HCT116 (cell line): ENCODE data around the gene ARFGEF3. TPM values are rescaled to one million over a fixed set of nuclear protein-coding genes. Genes with fewer than 3 reads are reported as not detected.

Experiments
- ATAC-seq: fragments of 200-7000 bp; cut with Tn5 transposase; 2 replicates; pipeline ENCODE4 v1.9.1; 2020; ENCODE audit warnings: mild to moderate bottlenecking, moderate library complexity
- BruUV-seq: library from RNA; stranded (reverse); fragments of 400-500 nt; replicated peaks from 2 replicates; lab custom pipeline; 2021; lab: Mats Ljungman, UMichigan
- CTCF ChIA-PET: fragments of 300-600 bp; sonication (Branson Sonifier 250); formaldehyde crosslinking; loops from one replicate; lab custom pipeline; 2021; ENCODE audit warnings: antibody characterized with exemption; lab: Charles Lee
- POLR2A ChIA-PET: fragments of 300-600, 350-600 bp; sonication (Branson Sonifier 250); formaldehyde crosslinking; loops from one replicate; lab custom pipeline; 2021; ENCODE audit warnings: antibody characterized with exemption; lab: Charles Lee
- RAD21 ChIA-PET, 2 experiments: fragments of 300-600 bp; sonication (Branson Sonifier 250); formaldehyde crosslinking; loops; one replicate each; lab custom pipeline; 2023; ENCODE audit warnings: low total read pairs in 2 of 2; ENCODE audit not compliant: uncharacterized antibody in 2 of 2, unreplicated experiment in 2 of 2, low non-redundant PET in 1 of 2; lab: Charles Lee
- DNase-seq: peaks from one replicate; pipeline ENCODE4 v3.0.0-alpha.2; 2010; ENCODE audit warnings: low read depth, low spot score
- H2AFZ ChIP-seq: fragments of 200-600 bp; shearing (Covaris generic), sonication (generic); 2 replicates; pipeline ENCODE4 v1.6.1; 2017; ENCODE audit warnings: low read depth, mixed run types, mixed read lengths, antibody characterized with exemption, low read length; ENCODE audit not compliant: poor library complexity, severe bottlenecking
- H3K27ac ChIP-seq: 2 replicates; pipeline ENCODE4 v1.5.1; 2012; ENCODE audit warnings: low read depth, low read length
- H3K27me3 ChIP-seq: fragments of 200-600 bp; sonication (generic); 2 replicates; pipeline ENCODE4 v1.6.1; 2016; ENCODE audit warnings: mixed run types, low read length, mixed read lengths; ENCODE audit not compliant: insufficient read depth
- H3K36me3 ChIP-seq, 2 experiments: fragments of 200-500 bp in 1 of 2; fragments of 200-600 bp in 1 of 2; sonication (Bioruptor generic) in 1 of 2; sonication (generic) in 1 of 2; 2 replicates each; pipeline versions ENCODE4 v1.5.1 to v1.6.1; 2014 to 2016; ENCODE audit warnings: low read length in 2 of 2, inconsistent platforms in 1 of 2, mixed read lengths in 1 of 2, mixed run types in 1 of 2; ENCODE audit not compliant: insufficient read depth in 2 of 2, control insufficient read depth in 1 of 2
- H3K4me1 ChIP-seq, 2 experiments: fragments of 200-600 bp in 1 of 2; sonication (generic) in 1 of 2; 2 replicates each; pipeline versions ENCODE4 v1.5.1 to v1.6.1; 2012 to 2017; ENCODE audit warnings: low read length in 2 of 2, inconsistent platforms in 1 of 2, mild to moderate bottlenecking in 1 of 2, mixed read lengths in 1 of 2, mixed run types in 1 of 2, moderate library complexity in 1 of 2; ENCODE audit not compliant: insufficient read depth in 2 of 2, control insufficient read depth in 1 of 2
- H3K4me2 ChIP-seq: fragments of 200-600 bp; sonication (generic); 2 replicates; pipeline ENCODE4 v1.6.1; 2017; ENCODE audit warnings: mixed run types, low read length, mixed read lengths
- H3K4me3 ChIP-seq, 2 experiments: fragments of 200-600 bp in 1 of 2; sonication (generic) in 1 of 2; replicated peaks in 1 of 2; 2 replicates each; pipeline ENCODE4 v1.5.1; 2011 to 2016; ENCODE audit warnings: low read length in 2 of 2, control low read depth in 1 of 2, low read depth in 1 of 2, mild to moderate bottlenecking in 1 of 2, mixed read lengths in 1 of 2, mixed run types in 1 of 2
- H3K79me2 ChIP-seq: fragments of 200-600 bp; sonication (generic); 2 replicates; pipeline ENCODE4 v1.6.1; 2017; ENCODE audit warnings: mild to moderate bottlenecking, mixed run types, low read length, moderate library complexity, mixed read lengths; ENCODE audit not compliant: insufficient read depth
- H3K9ac ChIP-seq: fragments of 200-600 bp; sonication (generic); 2 replicates; pipeline ENCODE4 v1.6.1; 2016; ENCODE audit warnings: low read length, mixed read lengths
- H3K9me2 ChIP-seq: fragments of 200-600 bp; sonication (generic), shearing (Covaris generic); 2 replicates; pipeline ENCODE4 v1.6.1; 2017; ENCODE audit warnings: mixed run types, mild to moderate bottlenecking, moderate library complexity; ENCODE audit not compliant: insufficient read depth
- H3K9me3 ChIP-seq, 2 experiments: fragments of 200-500 bp in 1 of 2; fragments of 200-600 bp in 1 of 2; sonication (Bioruptor generic) in 1 of 2; sonication (generic) in 1 of 2; 2 replicates each; pipeline ENCODE4 v1.6.1; 2014 to 2017; ENCODE audit warnings: low read length in 2 of 2, mixed read lengths in 2 of 2, inconsistent platforms in 1 of 2, low read depth in 1 of 2, mild to moderate bottlenecking in 1 of 2, mixed run types in 1 of 2, moderate library complexity in 1 of 2; ENCODE audit not compliant: control insufficient read depth in 1 of 2, insufficient read depth in 1 of 2
- H4K20me1 ChIP-seq: fragments of 200-600 bp; sonication (generic), shearing (Covaris generic); 2 replicates; pipeline ENCODE4 v1.6.1; 2017; ENCODE audit warnings: mixed run types, mild to moderate bottlenecking, moderate library complexity; ENCODE audit not compliant: insufficient read depth
- CBX3 ChIP-seq: IDR thresholded peaks from 2 replicates; pipeline ENCODE4 v1.6.1; 2012; ENCODE audit warnings: low read depth
- CEBPB ChIP-seq: IDR thresholded peaks from 2 replicates; pipeline ENCODE4 v1.6.1; 2012; ENCODE audit warnings: low read depth
- CTCF ChIP-seq, 3 experiments: fragments of 200-600 bp in 1 of 3; sonication (generic) in 1 of 3; IDR thresholded peaks in 2 of 3; conservative IDR thresholded peaks in 1 of 3; 2 replicates each; pipeline ENCODE4 v1.5.1; 2012 to 2017; ENCODE audit warnings: low read depth in 2 of 3, low read length in 2 of 3, antibody characterized with exemption in 1 of 3, borderline replicate concordance in 1 of 3, control low read depth in 1 of 3, mild to moderate bottlenecking in 1 of 3, mixed read lengths in 1 of 3, mixed run types in 1 of 3, moderate library complexity in 1 of 3; ENCODE audit not compliant: insufficient read depth in 1 of 3
- EGR1 ChIP-seq: IDR thresholded peaks from 2 replicates; pipeline ENCODE4 v1.6.1; 2012; ENCODE audit warnings: low read depth
- ELF1 ChIP-seq: IDR thresholded peaks from 2 replicates; pipeline ENCODE4 v1.6.1; 2012; ENCODE audit warnings: low read depth, borderline replicate concordance
- EZH2 ChIP-seq: fragments of 200-600 bp; sonication (generic); IDR thresholded peaks from 2 replicates; pipeline ENCODE4 v1.6.1; 2017; ENCODE audit warnings: antibody characterized with exemption, mixed run types
- EZH2phosphoT487 ChIP-seq: fragments of 200-600 bp; IDR thresholded peaks from 2 replicates; pipeline ENCODE4 v1.6.1; 2018; ENCODE audit warnings: antibody characterized with exemption, borderline replicate concordance
- FOSL1 ChIP-seq: IDR thresholded peaks from 2 replicates; pipeline ENCODE4 v1.6.1; 2012; ENCODE audit warnings: low read depth
- JUND ChIP-seq: IDR thresholded peaks from 2 replicates; pipeline ENCODE4 v1.6.1; 2012
- MAX ChIP-seq: IDR thresholded peaks from 2 replicates; pipeline ENCODE4 v1.6.1; 2012
- POLR2A ChIP-seq: IDR thresholded peaks from 2 replicates; pipeline ENCODE4 v1.7.0; 2011; ENCODE audit warnings: borderline replicate concordance; ENCODE audit not compliant: insufficient read depth, insufficient read length; ENCODE audit errors: extremely low read depth
- POLR2AphosphoS5 ChIP-seq: IDR thresholded peaks from 2 replicates; pipeline ENCODE4 v1.6.1; 2011; ENCODE audit warnings: mild to moderate bottlenecking, low read depth, low read length, moderate library complexity
- RAD21 ChIP-seq: IDR thresholded peaks from 2 replicates; pipeline ENCODE4 v1.6.1; 2012; ENCODE audit warnings: low read depth, mild to moderate bottlenecking
- SRF ChIP-seq: IDR thresholded peaks from 2 replicates; pipeline ENCODE4 v1.6.1; 2012; ENCODE audit warnings: low read depth
- TCF7L2 ChIP-seq: IDR thresholded peaks from 2 replicates; pipeline ENCODE4 v1.7.0; 2011; ENCODE audit warnings: borderline replicate concordance, inconsistent platforms; ENCODE audit not compliant: insufficient read depth, insufficient read length; ENCODE audit errors: extremely low read depth
- ZBTB33 ChIP-seq: IDR thresholded peaks from 2 replicates; pipeline ENCODE4 v1.6.1; 2011; ENCODE audit warnings: mild to moderate bottlenecking, low read length, moderate library complexity; ENCODE audit not compliant: insufficient replicate concordance; ENCODE audit errors: extremely low read depth
- ZNF274 ChIP-seq: fragments of 200-500 bp; sonication (Bioruptor generic); IDR thresholded peaks from 2 replicates; pipeline ENCODE4 v1.6.1; 2014; ENCODE audit warnings: mild to moderate bottlenecking, low read depth, low read length, inconsistent platforms
- intact Hi-C: fragments of 100-400 bp; cut with micrococcal nuclease; formaldehyde crosslinking; loops from 2 replicates; pipeline ENCODE4 v1.10.0; 2022
- total RNA-seq: library from RNA; stranded (reverse); gene quantifications from one replicate; pipeline ENCODE4 v1.2.1, GENCODE V29; 2021; ENCODE audit not compliant: unreplicated experiment

The ARFGEF3 gene
- total RNA-seq, 1 experiment from 2014 or later = 3.8 TPM

GRCh38 chr6:138272533-138273315, 111.0 kb downstream of the ARFGEF3 start:
- Histone ChIP-seq H3K9ac (no peak overlapping the region), H3K27ac (no peak overlapping the region), H4K20me1 (no peaks in the 10 kb centered on the region), H3K4me1 (no peaks in the 10 kb centered on the region), H3K79me2 (no peaks in the 10 kb centered on the region), H3K36me3 (no peaks in the 10 kb centered on the region), H3K4me2 (no peak overlapping the region), H3K27me3 (no peaks in the 10 kb centered on the region), H3K9me2 (no peaks in the 10 kb centered on the region), H2AFZ (no peak overlapping the region), H3K9me3 (no peaks in the 10 kb centered on the region), H3K4me3 (no peak overlapping the region)
- no peak for DNase-seq
- ChIA-PET POLR2A (no interaction called here), CTCF (no interaction called here), RAD21 (no interaction called here)
- no peak for TF ChIP-seq ELF1
- TF ChIP-seq ZNF274 = no peak
- TF ChIP-seq ZBTB33 = no peak
- no peak for TF ChIP-seq CBX3
- no peak for TF ChIP-seq POLR2A
- TF ChIP-seq CTCF (IDR thresholded peaks at IDR 0.05 in 2 of 3, conservative IDR thresholded peaks at IDR 0.05 in 1 of 3; ENCODE audit: borderline replicate concordance in 1 of 3, insufficient read depth in 1 of 3, low read depth in 2 of 3, low read length in 2 of 3) = no peak
- TF ChIP-seq FOSL1 = no peak
- TF ChIP-seq CEBPB = no peak
- no peak for TF ChIP-seq RAD21
- no peak for TF ChIP-seq JUND
- TF ChIP-seq POLR2AphosphoS5 = no peak
- TF ChIP-seq EZH2 = no peak
- no peak for TF ChIP-seq TCF7L2
- TF ChIP-seq EZH2phosphoT487 = no peak
- TF ChIP-seq EGR1 = no peak
- no peak for TF ChIP-seq MAX
- TF ChIP-seq SRF = no peak
- no peak for ATAC-seq
- no TSS peak for BruUV-seq
- intact Hi-C loops = no loop called here
